Right ventricle myocardium superior (tissue), 1 donor: ENCODE results near the gene SEC61A2. TPM values are rescaled to one million over a fixed set of nuclear protein-coding genes. Genes with fewer than 3 reads are reported as not detected.
A peak's percentile ranks its signal among the peaks of the same experiment; 100 is the strongest.

Experiments used
- ATAC-seq: fragments of 200-7000 bp; cut with Tn5 transposase; one replicate; pipeline ENCODE4 v1.9.1; 2020; ENCODE audit warnings: mild to moderate bottlenecking; ENCODE audit not compliant: poor library complexity
- DNase-seq: peaks from one replicate; pipeline ENCODE4 v3.0.0-alpha.2; 2020
- intact Hi-C: fragments of 100-400 bp; cut with DNase I; formaldehyde crosslinking; loops from one replicate; pipeline ENCODE4 v1.11.2; 2022
- total RNA-seq: library from RNA; stranded (reverse); fragmentation: NEBNext Ultra II Directional; extraction: Animal tissue kit (Norgen Biotek cat#: 25700); gene quantifications from one replicate; pipeline ENCODE4 v1.2.1, GENCODE V29; 2021
- donor health status: DM: no; HTN: yes; CAD: no; lungs with severe emphysema.

Gene SEC61A2
- total RNA-seq, 1 donor from 2014 or later = 9.7 TPM

DNA sequence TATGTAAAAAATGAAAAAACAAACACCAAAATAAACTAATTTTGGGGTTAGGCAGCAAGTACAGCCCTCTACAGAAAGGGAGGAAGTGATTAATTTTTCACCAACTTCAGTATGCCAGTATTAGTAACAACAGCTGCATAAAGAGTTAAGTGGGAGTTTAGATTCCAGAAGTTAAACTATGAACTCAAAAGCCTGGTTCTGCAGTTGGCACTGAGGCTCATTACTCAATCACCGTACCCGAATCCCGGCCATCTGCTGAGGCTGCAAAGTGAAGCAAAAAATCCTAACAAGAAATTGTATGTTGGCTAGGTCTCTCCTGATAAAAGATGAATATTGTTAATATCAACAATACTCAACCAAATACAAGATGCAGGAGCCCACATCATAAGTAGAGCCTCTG, 62.2 kb downstream of the SEC61A2 start:
- ATAC-seq (no peak), DNase-seq (no peak)
- intact Hi-C loops = no loop called here

DNA sequence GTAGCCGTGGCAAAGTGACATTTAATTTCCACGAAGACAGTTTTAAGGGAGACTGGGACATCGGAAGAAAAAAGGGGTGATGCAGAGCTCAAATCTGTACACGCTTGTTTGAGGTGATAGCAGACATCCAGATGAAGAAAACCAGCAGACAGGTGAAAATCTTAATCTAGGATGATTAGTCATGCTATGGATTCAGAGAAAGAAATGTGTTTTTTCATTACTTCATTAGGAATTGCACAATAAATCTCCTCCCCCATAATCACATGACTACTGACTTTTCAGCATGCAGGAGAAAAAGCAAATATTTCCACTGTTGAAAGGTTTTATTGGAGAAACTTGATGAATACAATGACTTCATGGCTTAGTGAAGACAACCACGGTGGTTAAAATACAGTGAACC, 63.7 kb downstream of the SEC61A2 start:
- no peak for DNase-seq
- intact Hi-C loops = no loop called here
- no peak for ATAC-seq

DNA sequence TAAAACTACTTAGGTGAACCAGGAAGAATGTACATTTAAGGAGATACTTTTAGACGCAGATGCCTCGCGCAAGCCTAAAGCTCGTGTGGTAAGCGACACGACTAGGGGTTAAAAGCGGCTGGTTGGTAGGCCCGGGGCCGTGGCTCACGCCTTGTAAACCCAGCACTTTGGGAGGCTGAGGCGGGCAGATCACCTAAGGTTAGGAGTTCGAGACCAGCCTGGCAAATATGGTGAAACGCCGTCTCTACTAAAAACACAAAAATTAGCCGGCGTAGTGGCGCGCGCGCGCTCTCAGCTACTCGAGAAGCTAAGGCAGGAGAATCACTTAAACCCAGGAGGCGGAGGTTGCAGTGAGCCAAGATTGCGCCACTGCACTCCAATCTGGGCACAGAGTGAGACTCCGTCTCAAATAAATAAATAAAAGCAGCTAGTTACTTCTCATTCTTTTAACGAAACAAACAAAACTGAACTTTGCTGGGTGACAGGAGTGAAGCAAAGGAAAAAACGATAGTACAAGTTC, 65.3 kb downstream of the SEC61A2 start:
- peak; percentile 69 for ATAC-seq
- intact Hi-C loops = no loop called here
- DNase-seq = peak; percentile 76

DNA sequence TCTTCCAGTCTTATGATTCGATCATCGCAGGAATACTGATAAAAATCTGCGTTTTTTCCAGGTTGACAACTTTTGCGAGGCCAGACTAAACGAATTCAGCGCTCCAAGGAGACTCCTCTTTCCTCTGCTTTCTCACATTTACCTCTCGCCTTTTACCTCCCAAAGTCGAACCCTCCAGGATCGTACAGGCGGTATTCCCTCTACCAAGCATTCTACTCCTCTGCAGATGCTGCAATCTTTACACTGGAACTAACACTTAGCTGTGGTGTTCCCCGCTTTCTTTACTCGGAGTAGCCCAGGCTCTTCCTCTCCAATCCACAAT, 65.8 kb downstream of the SEC61A2 start:
- ATAC-seq (no peak), DNase-seq (no peak)
- intact Hi-C loops = no loop called here

DNA sequence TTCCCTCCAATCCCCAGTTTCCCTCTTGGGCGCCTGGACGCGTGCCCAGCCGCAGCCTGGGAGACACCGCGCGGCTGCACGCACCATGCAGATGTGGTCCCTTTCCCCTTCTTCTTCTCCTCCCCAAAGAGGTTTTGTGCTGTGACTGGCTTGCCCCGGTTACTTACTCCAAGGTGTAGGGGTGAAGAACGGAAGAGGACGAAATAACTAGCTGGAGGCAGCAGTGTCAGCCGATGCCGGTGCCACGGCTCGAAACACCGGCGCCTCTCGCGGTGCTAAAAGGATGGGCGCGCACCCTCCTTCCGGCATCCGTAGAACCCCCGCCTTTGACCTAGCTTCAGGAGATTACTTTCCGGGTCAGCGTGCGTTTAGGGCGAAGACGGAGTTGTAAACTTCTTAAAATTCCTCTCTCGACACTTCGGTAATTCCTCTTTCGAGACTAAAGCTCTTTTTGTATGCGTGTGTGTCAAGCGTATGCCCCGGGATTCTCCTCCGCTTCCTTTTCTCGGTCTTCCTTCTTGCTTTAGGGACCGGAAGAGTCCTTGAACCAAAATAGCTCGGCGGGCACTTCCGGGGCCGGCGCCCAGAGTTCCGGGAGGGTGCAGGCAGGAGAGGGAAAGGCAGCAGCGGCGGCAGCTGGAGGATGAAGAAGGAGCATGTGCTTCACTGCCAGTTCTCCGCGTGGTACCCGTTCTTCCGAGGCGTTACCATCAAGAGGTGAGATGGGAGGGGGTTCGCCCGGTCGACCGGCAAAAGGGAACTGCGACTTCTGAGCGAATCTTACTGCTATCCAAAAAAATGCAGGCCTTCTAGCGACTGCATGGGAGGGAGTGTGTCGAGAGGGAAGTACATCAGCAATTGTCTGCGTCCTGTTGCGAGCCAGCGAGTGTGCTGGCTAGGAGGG, 66.4 kb downstream of the SEC61A2 start, which contains the start of the genes CDC123 and NUDT5:
TSS of gene CDC123 (plus strand) at position 586 of the 904 bp plus-strand sequence. CDS start at position 644, 58 bp downstream.
TSS of gene NUDT5 (minus strand) at position 289 of the 904 bp plus-strand sequence. CDS start 9,600 bp downstream, outside the sequence.
- peak; percentile 93 for DNase-seq
- intact Hi-C loops = no loop called here
- peak; percentile 98 for ATAC-seq

DNA sequence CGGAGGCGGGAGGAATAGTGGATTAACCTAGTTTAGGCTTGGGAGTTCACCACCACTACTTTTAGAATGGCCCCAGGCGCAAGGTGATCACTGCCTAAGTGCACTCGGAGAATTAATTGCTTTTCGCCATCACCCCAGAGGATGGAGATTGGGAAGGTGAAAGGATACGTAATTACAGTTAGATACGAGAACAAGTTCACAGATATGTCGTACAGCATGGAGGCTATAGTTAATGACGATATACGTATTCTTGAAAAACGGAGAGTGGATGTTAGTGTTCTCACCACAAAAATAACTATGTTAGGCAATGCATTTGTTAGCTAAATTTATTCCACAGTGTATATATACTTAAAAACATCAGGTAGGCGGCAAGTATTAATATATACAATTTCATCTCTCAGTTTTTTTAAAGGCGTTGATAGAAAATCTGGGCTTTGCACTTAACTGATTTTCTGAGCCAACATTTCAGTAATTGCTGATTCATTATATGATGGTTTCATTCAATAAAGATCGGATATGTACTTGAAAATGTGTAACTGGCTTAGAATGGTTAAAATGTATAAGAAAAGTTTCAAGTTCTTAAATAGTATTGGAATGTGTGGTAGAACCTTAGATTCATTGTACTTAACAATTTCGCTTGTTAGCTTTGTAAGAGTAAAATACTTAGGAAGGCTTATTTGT, 67.2 kb downstream of the SEC61A2 start:
- intact Hi-C loops = no loop called here
- ATAC-seq (no peak), DNase-seq (no peak)

DNA sequence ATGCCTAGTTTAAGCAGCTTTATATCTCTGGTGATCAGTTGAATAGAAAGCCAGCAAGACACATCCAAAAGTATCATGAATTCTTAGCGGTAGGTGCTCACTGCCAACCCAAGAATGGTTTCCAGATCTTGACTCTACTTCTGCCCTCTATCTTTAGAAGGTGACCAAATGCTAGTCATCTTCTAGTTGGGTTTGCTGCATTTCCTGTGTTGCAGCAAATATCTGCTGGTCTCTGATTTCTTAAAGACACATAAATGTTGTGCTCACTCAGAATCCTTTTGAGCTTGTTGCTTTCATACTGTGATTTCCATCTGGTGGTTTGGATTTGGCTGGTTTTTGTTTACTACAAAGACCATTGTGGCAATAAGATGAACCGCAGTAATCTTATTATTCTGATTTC, 68.7 kb downstream of the SEC61A2 start:
- no peak for DNase-seq
- no peak for ATAC-seq
- intact Hi-C loops = no loop called here

DNA sequence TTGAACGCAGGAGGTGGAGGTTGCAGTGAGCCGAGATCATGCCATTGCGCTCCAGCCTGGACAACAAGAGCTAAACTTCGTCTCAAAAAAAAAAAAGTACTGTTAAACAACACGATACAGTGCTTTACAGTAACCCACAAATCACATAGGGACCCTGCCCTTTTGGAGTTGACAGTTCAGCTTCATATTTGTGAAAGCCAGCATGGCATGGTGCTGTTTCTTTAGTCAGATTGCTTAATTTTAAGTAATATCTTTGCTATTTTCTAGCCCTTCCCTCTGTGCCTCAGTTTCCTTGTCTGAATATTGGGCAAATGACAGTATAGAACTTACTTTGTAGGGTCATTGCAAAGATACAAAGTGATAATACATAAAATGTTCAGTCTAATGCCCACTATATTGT, 71.4 kb downstream of the SEC61A2 start:
- no peak for DNase-seq
- intact Hi-C loops = no loop called here
- no peak for ATAC-seq

DNA sequence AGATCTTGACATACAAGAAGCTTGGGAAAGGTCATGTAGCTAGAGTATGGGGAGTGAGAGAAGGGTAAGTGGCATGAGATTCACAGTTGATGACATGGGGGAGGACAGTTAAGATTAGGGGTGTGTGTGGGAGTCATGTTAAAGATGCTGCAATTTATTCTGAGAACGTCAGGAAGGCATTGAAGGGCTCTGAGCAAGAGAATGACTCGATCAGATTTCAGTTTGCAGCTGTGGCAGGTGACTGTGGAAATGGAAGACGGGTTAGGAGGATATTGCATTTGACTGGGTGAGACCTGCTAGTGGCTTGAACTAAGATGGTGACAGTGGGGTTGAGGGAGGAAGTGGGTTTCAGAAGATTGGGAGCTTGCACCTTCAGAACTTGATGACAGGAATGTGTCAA, 72.1 kb downstream of the SEC61A2 start:
- intact Hi-C loops = no loop called here
- no peak for DNase-seq
- ATAC-seq = no peak

DNA sequence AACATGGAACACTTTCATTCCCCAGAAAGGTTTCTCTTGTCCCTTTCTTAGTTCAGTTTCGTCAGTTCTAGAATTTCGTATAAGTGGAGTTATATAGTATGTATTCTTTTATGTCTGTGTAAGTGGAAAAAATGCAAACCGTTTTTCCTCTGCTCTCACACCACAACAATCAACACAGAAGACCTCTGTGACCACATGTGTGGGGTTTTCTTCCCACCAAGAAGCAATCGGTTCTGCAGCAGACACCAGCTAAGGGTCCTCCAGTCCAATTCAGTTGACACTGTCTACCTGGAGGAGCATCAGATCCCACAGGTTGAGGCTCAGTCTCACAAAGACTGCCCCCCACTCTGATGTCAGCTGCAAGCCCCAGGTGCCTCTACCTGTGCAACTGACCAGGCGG, 72.7 kb downstream of the SEC61A2 start:
- intact Hi-C loops = no loop called here
- ATAC-seq = no peak
- no peak for DNase-seq

DNA sequence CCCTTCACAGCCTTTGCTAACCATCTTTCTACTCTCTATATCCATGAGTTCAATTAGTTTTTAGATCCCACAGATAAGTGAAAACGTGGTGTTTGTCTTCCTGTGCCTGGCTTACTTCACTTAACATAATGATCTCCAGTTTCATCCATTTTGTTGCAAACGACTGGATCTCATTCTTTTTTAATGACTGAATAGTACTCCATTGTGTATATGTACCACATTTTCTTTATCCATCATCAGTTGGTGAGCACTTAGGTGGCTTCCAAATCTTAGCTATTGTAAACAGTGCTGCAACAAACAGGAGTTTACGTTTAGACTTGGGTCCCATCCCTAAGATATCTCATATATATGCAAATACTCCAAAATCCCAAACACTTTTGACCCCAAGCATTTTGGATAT, 75.6 kb downstream of the SEC61A2 start:
- ATAC-seq (no peak), DNase-seq (no peak)
- intact Hi-C loops = no loop called here

DNA sequence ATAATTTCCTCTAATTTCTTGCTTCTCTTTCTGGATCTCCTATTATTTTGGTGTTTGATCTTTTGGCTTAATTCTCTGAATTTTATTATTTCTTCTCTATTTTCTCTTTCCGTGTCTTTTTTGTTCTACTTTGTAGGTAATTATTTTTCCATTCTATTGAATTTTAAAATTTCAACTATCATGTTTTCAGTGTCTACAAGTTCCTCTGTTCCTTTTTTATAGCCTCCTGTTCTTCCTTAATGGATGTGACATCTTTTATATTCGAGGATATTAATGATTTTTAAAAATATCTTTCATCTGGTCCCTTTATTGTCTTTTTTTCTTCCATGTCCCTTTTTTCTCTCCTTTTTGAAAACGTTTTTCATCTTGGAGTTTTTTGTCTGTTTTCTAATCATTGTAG, 77.6 kb downstream of the SEC61A2 start:
- intact Hi-C loops = no loop called here
- ATAC-seq (no peak), DNase-seq (no peak)

DNA sequence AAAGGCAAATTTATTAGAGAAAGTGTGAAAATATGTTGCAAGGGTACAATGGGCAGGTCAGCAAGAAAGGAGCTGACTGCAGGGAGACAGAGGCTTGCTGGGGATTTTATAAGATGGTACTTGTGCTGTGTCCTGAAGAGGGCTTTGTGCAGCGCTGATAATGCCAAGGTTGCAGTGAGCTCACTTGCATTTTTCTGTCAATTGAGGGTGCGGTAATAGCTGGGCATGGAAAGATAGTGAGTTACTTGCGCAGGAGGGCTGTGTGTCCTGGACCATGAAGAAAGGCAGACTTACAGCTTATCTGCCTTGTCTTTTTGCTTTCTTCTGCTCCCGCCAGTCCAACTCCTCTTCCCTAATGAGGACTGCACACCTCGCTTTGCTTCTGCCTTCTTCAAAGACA, 79.0 kb downstream of the SEC61A2 start:
- no peak for ATAC-seq
- intact Hi-C loops = no loop called here
- DNase-seq = no peak

DNA sequence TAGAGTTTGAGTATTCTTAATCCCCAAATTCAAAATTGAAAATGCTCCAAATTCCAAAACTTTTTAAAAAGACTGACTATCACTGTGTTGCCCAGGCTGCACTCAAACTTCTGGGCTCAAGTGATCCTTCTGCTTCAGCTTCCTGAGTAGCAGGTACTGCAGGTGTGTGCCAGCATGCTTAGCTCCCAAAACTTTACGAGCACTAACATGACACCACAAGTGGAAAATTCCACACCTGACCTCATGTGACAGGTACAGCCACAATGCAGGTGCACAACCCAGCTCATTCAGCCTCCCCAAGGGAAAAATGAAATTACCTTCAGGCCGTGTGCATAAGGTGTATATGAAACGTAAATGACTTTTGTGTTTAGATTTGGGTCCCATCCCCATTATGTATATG, 83.0 kb downstream of the SEC61A2 start:
- intact Hi-C loops = no loop called here
- ATAC-seq (no peak), DNase-seq (no peak)

DNA sequence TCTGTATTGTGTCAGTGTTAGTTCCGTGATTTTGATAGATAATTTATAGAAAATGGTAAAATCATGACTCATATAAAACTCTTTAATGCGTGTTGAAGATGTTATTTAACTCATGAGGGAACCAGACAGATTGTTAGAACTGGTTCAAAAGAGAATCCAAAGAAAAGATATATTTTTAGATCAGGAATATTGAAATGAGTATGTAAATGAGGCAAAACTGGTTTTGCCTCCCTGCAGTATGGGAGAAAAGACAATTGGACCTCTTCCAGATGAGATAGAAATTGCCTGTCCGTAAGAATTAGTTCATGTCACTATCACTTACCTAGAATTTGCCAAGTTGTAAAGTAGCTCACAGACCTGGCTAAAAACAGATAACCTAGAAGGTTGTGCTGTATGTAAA, 84.1 kb downstream of the SEC61A2 start:
- no peak for ATAC-seq
- intact Hi-C loops = no loop called here
- no peak for DNase-seq

DNA sequence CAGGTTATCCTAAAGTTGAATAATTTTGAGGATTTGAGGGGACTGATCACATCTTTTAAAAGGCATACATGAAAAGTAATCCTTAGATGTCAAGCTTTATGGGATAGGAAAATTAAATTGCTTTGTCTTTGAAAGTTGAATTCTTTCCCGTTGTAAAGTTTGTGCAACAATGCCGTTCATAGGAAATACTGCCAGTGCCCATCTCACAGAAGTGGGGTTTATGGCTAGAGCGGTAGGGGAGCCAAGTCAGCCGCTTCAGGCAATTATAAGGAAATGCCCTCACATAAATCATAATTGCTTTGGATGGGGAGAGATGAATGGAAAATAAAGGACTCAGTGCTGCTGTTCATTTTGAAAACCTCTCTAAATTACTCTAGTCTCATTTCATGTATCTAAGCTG, 84.6 kb downstream of the SEC61A2 start:
- ATAC-seq (no peak), DNase-seq (no peak)
- intact Hi-C loops = no loop called here

DNA sequence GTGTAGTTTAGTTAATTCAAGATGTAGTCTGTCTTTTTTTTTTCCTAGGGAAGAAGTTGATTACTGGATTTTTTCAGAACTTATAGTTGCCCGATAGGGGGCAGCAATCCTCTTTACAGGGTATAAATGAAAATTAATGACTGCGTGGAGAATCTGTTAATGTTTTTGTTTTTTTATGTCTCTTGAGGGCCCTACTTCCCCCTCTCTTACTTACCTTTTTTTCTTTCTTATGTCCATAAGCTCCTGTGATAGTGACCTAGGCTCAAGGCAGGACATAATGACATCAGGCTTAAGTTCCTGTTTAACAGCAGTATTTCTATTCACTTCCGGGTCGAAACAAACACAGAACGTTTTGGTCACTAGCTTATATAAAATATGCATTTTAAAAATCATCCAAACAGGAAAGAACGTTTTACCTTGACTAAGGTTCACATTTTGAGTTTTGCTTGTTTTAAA, 85.3 kb downstream of the SEC61A2 start:
- no peak for DNase-seq
- intact Hi-C loops = no loop called here
- peak; percentile 44 for ATAC-seq
